Loucy (cell line): ENCODE data around the gene AHRR.

Experiments
- EZH2phosphoT487 ChIP-seq: fragments of 200-600 bp; IDR thresholded peaks from 2 replicates; pipeline ENCODE4 v1.6.1; 2018; ENCODE audit warnings: antibody characterized with exemption, mild to moderate bottlenecking, moderate library complexity, borderline replicate concordance
- TF ChIP-seq, protein P1 (sequence below): fragments of 200-600 bp; sonication (generic); conservative IDR thresholded peaks from 2 replicates; pipeline ENCODE4 v1.5.1; 2014; ENCODE audit warnings: mild to moderate bottlenecking, antibody characterized with exemption, low read length

DNA sequence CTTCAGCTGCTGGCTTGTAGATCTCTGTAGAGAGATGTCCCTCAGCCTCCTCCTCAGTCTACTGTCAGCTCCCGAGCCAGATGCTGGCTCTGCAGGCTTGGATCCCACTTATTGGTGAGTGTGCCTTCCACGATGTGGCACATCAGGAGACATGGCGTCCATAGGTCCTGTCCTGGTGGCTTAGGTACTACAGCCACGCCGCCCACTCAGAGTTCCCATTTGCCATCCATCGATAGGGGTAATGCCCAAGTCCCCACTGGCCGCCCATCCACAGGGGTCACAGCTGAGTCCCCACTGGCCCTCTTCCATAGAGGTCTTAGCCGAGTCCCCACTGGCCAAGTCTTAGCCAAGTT, 138.7 kb downstream of the AHRR start:
- TF ChIP-seq, protein P1, sequence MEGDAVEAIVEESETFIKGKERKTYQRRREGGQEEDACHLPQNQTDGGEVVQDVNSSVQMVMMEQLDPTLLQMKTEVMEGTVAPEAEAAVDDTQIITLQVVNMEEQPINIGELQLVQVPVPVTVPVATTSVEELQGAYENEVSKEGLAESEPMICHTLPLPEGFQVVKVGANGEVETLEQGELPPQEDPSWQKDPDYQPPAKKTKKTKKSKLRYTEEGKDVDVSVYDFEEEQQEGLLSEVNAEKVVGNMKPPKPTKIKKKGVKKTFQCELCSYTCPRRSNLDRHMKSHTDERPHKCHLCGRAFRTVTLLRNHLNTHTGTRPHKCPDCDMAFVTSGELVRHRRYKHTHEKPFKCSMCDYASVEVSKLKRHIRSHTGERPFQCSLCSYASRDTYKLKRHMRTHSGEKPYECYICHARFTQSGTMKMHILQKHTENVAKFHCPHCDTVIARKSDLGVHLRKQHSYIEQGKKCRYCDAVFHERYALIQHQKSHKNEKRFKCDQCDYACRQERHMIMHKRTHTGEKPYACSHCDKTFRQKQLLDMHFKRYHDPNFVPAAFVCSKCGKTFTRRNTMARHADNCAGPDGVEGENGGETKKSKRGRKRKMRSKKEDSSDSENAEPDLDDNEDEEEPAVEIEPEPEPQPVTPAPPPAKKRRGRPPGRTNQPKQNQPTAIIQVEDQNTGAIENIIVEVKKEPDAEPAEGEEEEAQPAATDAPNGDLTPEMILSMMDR, result no peak
- no peak for TF ChIP-seq EZH2phosphoT487
